ENCODE measurements around the gene PRM2.
A peak's percentile ranks its signal among the peaks of the same experiment; 100 is the strongest.
"Not testable (repeated sequence)": the region's sequence is repeated elsewhere in the genome, so short reads cannot be mapped to it uniquely, and the experiment has no call there.

The PRM2 gene

GRCh38 chr16:11299865-11300559 is 23.7 kb upstream of the PRM2 start:
- Histone ChIP-seq H3K4me2 (ENCODE audit: insufficient read depth, low read length) (no peak overlapping the region), H4K20me1 (ENCODE audit: insufficient read depth, low read length) (peaks cover 3% of the 10 kb centered on the region; the same call in 1 of the 2 replicates), H3K27ac (ENCODE audit: low read length) (0 out of 2 replicates have a peak overlapping the region, but pooled peaks have one; percentile 53), H3K9me3 (ENCODE audit: insufficient read depth, low read length, severe bottlenecking) (no peaks in the 10 kb centered on the region), H3K9ac (ENCODE audit: low read depth, low read length) (no peak overlapping the region), H3K4me1 (ENCODE audit: insufficient read depth, low read length) (peaks cover 55% of the 10 kb centered on the region), H3K79me2 (ENCODE audit: insufficient read depth, low read length) (no peaks in the 10 kb centered on the region), H2AFZ (ENCODE audit: low read depth, low read length) (no peak overlapping the region), H3K4me3 (ENCODE audit: low read depth in 1 of 2, low read length in 2 of 2) (no peak overlapping the region), H3K27me3 (ENCODE audit: insufficient read depth, low read length, poor library complexity) (no peaks in the 10 kb centered on the region), H3K36me3 (ENCODE audit: insufficient read depth, low read length) (no peaks in the 10 kb centered on the region)
- TF ChIP-seq CTCF (IDR thresholded peaks at IDR 0.05; ENCODE audit: borderline replicate concordance, extremely low read depth, low read length, poor library complexity, severe bottlenecking), result no peak
- no peak for TF ChIP-seq EZH2 (IDR thresholded peaks at IDR 0.05; ENCODE audit: borderline replicate concordance, low read depth, low read length, severe bottlenecking)
- no peak for ATAC-seq (ENCODE audit: insufficient read depth, low read depth)
- DNase-seq, result no peak

GRCh38 chr16:11298950-11299547 is 22.8 kb upstream of the PRM2 start:
- H3K4me2 ChIP-seq (ENCODE audit: insufficient read depth, low read length), result peak overlapping the region; percentile 58; the same call in 1 of the 2 replicates
- not testable (repeated sequence) for H3K9ac ChIP-seq (ENCODE audit: low read depth, low read length); H3K36me3 ChIP-seq (ENCODE audit: insufficient read depth, low read length); H3K27me3 ChIP-seq (ENCODE audit: insufficient read depth, low read length, poor library complexity); H3K79me2 ChIP-seq (ENCODE audit: insufficient read depth, low read length); H4K20me1 ChIP-seq (ENCODE audit: insufficient read depth, low read length); H2AFZ ChIP-seq (ENCODE audit: low read depth, low read length); H3K4me3 ChIP-seq (ENCODE audit: low read depth in 1 of 2, low read length in 2 of 2); H3K9me3 ChIP-seq (ENCODE audit: insufficient read depth, low read length, severe bottlenecking)
- peak; percentile 84 for DNase-seq
- ATAC-seq (ENCODE audit: insufficient read depth, low read depth), result peak; percentile 49
- peak overlapping the region; percentile 87 for H3K27ac ChIP-seq (ENCODE audit: low read length)
- peaks cover 55% of the 10 kb centered on the region for H3K4me1 ChIP-seq (ENCODE audit: insufficient read depth, low read length)

GRCh38 chr16:11298143-11298900 is 22.0 kb upstream of the PRM2 start:
- Histone ChIP-seq H3K79me2 (ENCODE audit: insufficient read depth, low read length) (no peaks in the 10 kb centered on the region), H3K27me3 (ENCODE audit: insufficient read depth, low read length, poor library complexity) (no peaks in the 10 kb centered on the region), H3K36me3 (ENCODE audit: insufficient read depth, low read length) (no peaks in the 10 kb centered on the region), H4K20me1 (ENCODE audit: insufficient read depth, low read length) (peaks cover 3% of the 10 kb centered on the region; the same call in 1 of the 2 replicates), H3K9me3 (ENCODE audit: insufficient read depth, low read length, severe bottlenecking) (no peaks in the 10 kb centered on the region), H3K4me3 (ENCODE audit: low read depth in 1 of 2, low read length in 2 of 2) (no peak overlapping the region), H2AFZ (ENCODE audit: low read depth, low read length) (no peak overlapping the region), H3K9ac (ENCODE audit: low read depth, low read length) (peak overlapping the region; percentile 51), H3K4me2 (ENCODE audit: insufficient read depth, low read length) (peak overlapping the region; percentile 58), H3K27ac (ENCODE audit: low read length) (peak overlapping the region; percentile 87), H3K4me1 (ENCODE audit: insufficient read depth, low read length) (peaks cover 50% of the 10 kb centered on the region)
- TF ChIP-seq EZH2 (IDR thresholded peaks at IDR 0.05; ENCODE audit: borderline replicate concordance, low read depth, low read length, severe bottlenecking) (no peak), CTCF (IDR thresholded peaks at IDR 0.05; ENCODE audit: borderline replicate concordance, extremely low read depth, low read length, poor library complexity, severe bottlenecking) (no peak)
- DNase-seq, result peak; percentile 33
- ATAC-seq (ENCODE audit: insufficient read depth, low read depth), result peak; percentile 6; the same call in 1 of the 3 replicates
